HG03039 (cell line): Measurements from ENCODE around the gene CDC42EP4.

ENCODE experiments used
- ATAC-seq: cut with Tn5 transposase; IDR thresholded peaks from one replicate; pipeline ENCODE4 v1.9.1; 2021; ENCODE audit warnings: mild to moderate bottlenecking, moderate library complexity; ENCODE audit not compliant: unreplicated experiment

Gene CDC42EP4

DNA sequence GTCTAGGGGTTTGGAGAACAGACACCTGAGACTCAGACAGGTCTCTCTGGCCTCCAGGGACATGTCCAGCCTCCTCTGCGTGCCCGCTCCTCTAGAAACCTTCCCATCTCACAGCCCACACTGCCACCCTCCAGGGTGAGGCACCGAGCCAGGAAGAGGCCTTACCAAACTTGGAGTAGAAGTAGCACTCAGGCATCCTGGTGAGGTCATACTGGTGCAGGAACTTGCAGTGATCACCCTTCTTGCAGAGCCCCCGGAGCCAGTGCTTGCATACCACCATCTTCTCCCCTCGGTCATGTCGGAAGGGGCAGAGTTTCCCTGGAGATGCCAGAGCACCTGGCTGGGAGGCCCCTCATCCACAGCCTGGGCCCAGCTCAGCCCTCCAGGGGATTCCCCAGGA, 54.3 kb downstream of the CDC42EP4 start:
- ATAC-seq = no peak

GRCh38 chr17:73256220-73256619, 55.6 kb downstream of the CDC42EP4 start:
- no peak for ATAC-seq

GRCh38 chr17:73255671-73256181, 56.1 kb downstream of the CDC42EP4 start:
- no peak for ATAC-seq

DNA sequence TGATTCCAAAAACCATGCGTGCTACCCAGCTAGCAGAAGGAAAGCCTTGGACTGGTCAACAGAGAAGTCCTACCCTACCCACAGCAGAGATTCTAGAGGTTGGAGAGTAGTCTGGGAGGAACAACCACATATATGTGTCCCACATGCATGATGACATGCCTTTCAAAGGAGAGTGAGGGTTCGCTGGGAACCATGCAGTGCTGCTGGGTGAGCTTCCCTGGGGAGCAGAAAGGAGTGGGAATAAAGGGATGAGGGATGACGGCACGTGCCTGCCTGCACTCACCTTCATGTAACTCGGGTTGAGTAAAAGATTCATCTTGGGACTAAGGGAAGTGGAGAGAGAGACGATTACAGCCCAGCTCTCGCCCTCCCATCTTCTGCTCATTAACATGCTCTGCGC, 59.9 kb downstream of the CDC42EP4 start:
- ATAC-seq = no peak

DNA sequence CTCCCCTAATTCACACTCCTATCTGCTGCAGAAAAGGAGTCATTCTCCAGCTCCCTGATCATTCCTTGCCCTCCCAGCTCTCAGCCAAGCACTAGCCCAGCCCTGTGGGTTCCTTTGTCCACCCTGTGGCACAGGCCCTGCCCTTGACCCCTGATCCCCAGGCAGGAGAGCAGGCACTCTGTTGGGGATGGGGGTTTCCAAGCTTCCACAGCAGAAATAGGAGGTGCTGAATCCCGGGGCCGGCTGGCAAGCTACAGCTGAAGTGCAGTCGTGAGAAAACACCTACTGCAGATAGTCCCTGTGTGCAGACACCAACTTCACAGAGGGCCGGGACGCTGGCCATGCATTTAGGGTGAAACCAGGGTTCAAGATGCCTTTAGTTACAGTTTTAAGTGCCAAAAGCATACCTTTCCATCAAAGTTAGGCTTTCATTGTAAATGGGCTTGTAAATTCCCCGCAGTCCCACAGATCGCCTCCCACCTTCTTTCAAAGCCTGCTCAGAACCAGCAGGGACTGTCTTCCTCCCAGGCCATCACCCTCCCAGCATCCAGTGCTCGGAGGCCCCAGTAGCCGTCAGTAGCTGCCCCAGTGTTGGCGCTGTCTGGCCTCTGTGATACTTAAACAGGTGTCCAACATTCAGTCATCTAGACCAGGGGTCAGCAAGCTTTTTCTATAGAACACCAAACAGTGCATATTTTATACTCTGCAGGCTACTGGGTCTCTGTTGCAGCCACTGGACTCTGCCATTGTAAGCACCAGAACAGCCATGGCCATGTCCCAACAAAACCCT, 60.8 kb downstream of the CDC42EP4 start:
- no peak for ATAC-seq

DNA sequence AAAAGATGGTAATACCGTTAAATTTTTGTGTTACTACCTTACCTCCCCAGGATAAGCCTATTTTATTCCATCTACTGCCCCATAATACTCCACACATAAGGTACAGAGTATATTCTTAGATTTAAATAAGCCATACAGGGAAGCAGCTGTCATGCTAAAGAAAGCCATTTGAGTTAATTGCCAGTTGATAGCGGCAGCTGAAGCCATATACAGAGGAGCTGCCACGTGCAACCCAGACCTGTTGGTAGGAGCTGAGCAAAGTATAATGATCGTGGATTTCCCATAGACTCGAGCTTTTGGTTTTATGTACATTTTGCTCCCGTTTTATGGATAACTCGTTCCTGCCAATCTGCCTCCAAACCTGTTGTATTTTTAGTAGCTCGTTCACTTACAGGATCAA, 62.1 kb downstream of the CDC42EP4 start:
- no peak for ATAC-seq

- ATAC-seq = no peak
These were observed 63.3 kb downstream of the CDC42EP4 start for GRCh38 chr17:73248532-73248931.

DNA sequence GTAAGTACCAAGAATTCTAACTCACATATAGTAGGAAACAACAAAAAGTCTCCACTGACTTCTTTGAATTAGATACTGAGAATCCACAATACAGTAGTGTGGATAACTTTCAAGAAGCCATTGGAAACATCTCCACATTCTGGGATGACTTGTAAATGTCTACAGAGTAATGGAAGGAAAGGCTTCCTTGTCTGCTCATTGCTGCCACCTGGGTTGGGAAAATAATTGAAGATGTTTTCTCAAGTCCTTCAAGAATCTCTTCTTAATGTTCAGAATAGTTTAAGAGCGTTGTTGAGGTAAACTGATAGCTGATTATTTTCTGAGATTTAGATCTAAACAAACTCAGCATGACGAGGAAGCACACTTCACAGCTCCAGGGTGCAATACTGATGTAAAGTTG, 64.1 kb downstream of the CDC42EP4 start:
- no peak for ATAC-seq

DNA sequence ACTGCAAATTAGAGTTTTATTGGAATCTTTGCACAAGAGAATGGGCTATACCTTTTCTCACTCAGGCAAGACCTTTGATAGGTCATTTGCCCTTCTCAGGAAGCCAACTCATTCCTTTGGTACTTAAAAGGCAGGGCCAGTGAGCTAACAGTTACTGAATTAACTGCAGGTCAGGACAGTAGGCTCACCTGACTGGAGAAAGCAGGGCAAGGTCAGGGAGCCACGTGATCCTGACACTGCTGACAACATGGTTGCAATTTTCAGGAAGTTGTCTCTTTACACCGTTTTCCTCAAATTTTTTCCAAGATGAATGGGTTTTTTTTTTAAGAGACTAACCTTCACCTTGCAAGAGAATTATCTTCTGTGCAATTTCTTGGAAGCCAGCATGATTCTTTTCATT, 71.2 kb downstream of the CDC42EP4 start:
- no peak for ATAC-seq

DNA sequence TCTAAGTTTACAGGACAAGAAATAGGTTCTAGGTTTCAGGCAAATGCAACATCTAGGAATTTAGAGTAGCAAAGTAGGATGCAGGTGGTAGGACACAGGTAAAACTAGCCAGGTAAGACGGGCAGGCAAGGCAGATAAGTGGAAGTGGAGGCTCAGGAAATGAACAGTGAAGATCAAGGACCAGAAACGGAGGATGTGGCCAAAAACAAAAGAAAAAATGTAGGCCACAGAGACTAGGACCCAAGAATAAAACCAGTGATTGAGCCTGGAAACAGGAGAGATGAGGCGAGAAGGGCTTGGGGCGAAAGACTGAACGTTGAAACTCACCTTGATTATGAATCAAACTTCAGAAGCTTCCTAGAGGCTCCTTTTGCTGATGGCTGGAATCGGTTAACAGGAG, 74.1 kb downstream of the CDC42EP4 start:
- ATAC-seq = no peak

- no peak for ATAC-seq
These were observed 77.1 kb downstream of the CDC42EP4 start for GRCh38 chr17:73234736-73235135.
